HG02970 (cell line): Measurements from ENCODE around the gene WAS.
A peak's percentile ranks its signal among the peaks of the same experiment; 100 is the strongest.
"Not testable (repeated sequence)": the region's sequence is repeated elsewhere in the genome, so short reads cannot be mapped to it uniquely, and the experiment has no call there.

ENCODE experiments used
- ATAC-seq: cut with Tn5 transposase; IDR thresholded peaks from one replicate; pipeline ENCODE4 v1.9.1; 2021; ENCODE audit warnings: mild to moderate bottlenecking, moderate library complexity, moderate number of reproducible peaks; ENCODE audit not compliant: unreplicated experiment, low FRiP score

The WAS gene

GRCh38 chrX:48683411-48683982 is at the start of gene WAS:
WAS (plus strand) TSS chrX:48683799; CDS start chrX:48683854, 55 bp downstream.
- no peak for ATAC-seq

- ATAC-seq = no peak
Observed at GRCh38 chrX:48636301-48636700, 47.3 kb upstream of the WAS start.

- no peak for ATAC-seq
Observed at GRCh38 chrX:48636776-48637175, 46.8 kb upstream of the WAS start.

GRCh38 chrX:48645669-48646068 is 37.9 kb upstream of the WAS start:
- no peak for ATAC-seq

- no peak for ATAC-seq
Observed at GRCh38 chrX:48648336-48648751, 35.3 kb upstream of the WAS start.

GRCh38 chrX:48649102-48649501 is 34.5 kb upstream of the WAS start:
- no peak for ATAC-seq

GRCh38 chrX:48652055-48652579 is 31.5 kb upstream of the WAS start:
- not testable (repeated sequence) for ATAC-seq

- ATAC-seq = not testable (repeated sequence)
Observed at GRCh38 chrX:48654746-48655145, 28.9 kb upstream of the WAS start.

- ATAC-seq = not testable (repeated sequence)
Observed at GRCh38 chrX:48659686-48660085, 23.9 kb upstream of the WAS start.

- ATAC-seq = no peak
Observed at GRCh38 chrX:48663241-48663640, 20.4 kb upstream of the WAS start.

- ATAC-seq = no peak
Observed at GRCh38 chrX:48664156-48664555, 19.4 kb upstream of the WAS start.

GRCh38 chrX:48665991-48666390 is 17.6 kb upstream of the WAS start:
- no peak for ATAC-seq

- ATAC-seq = no peak
Observed at GRCh38 chrX:48666649-48667048, 16.9 kb upstream of the WAS start.

- ATAC-seq = no peak
Observed at GRCh38 chrX:48667509-48667908, 16.1 kb upstream of the WAS start.

- ATAC-seq = not testable (repeated sequence)
Observed at GRCh38 chrX:48668187-48668586, 15.4 kb upstream of the WAS start.

- peak; percentile 74 for ATAC-seq
Observed at GRCh38 chrX:48676106-48676892, 7.3 kb upstream of the WAS start.

GRCh38 chrX:48676893-48677270 is 6.7 kb upstream of the WAS start:
- ATAC-seq = peak; percentile 7

- no peak for ATAC-seq
Observed at GRCh38 chrX:48677516-48677915, 6.1 kb upstream of the WAS start.

- not testable (repeated sequence) for ATAC-seq
Observed at GRCh38 chrX:48680467-48680866, 3.1 kb upstream of the WAS start.

GRCh38 chrX:48680925-48681324 is 2.7 kb upstream of the WAS start:
- not testable (repeated sequence) for ATAC-seq

GRCh38 chrX:48681539-48682183 is 1.9 kb upstream of the WAS start:
- ATAC-seq = no peak
